Central memory CD4-positive, alpha-beta T cell (primary cell): ENCODE measurements around the gene PRSS33.

ENCODE experiments used
- DNase-seq: peaks from one replicate; pipeline ENCODE4 v3.0.0; 2022

The PRSS33 gene

DNA sequence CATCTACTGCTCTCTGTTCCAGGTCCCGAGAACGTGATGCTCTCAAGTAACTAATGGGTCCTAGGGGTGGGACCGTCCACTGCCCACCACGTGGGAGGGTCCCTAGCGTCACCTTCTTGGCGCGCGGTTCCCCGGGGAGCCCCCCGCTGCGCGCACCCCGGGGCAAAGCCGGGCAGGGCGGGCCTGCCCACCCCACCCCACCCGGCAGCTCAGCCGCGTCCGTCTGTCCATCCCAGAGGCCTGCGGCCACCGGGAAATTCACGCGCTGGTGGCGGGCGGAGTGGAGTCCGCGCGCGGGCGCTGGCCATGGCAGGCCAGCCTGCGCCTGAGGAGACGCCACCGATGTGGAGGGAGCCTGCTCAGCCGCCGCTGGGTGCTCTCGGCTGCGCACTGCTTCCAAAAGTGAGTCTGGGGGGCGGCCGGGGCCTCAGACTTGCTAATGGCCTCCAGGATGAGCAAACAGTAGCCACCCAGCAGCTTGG is 11.4 kb upstream of the PRSS33 start:
- DNase-seq: no peak

GRCh38 chr16:2795395-2796143 is 8.2 kb upstream of the PRSS33 start:
- no peak for DNase-seq

DNA sequence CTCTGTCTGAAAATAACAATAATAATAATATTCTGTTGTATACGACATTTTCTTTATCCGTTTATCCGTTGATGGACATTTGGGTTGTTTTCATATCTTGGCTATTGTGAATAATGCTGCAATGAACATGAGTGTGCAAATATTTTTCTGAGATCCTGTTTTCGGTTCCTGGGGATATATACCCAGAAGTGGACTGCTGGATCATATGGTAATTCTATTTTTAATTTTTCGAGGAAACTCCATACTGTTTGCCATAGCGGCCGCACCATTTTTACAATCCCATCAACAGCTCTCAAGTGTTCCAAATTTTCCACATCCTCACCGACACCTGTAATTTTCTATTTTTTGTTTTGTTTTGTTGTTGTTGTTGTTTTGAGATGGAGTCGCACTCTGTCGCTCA is 5.6 kb upstream of the PRSS33 start:
- no peak for DNase-seq

GRCh38 chr16:2791174-2791573 is 3.8 kb upstream of the PRSS33 start:
- no peak for DNase-seq

- DNase-seq: no peak
These were observed 3.3 kb upstream of the PRSS33 start for GRCh38 chr16:2790631-2791030.

DNA sequence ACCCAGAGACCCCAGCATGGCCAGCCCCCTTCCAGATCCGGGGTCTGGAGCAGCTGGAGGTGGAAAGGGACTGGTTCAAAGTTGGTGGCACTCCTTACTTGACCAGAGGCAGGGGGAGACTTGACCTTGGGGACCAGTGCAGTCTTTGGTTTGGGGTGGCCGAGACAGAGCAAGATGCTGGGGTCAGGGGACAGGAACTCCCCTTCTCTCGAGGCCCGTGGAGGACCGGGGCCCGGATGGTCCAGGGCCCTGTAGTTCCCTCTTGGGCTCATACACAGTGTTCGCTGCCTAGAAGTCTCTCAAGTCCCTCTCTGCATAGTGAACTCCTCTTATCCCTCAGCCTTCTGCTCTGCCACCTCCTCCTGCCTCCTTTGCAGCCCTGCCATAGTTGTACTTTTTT is 601 bp upstream of the PRSS33 start:
- DNase-seq: no peak

GRCh38 chr16:2786826-2787151 is 571 bp downstream of the PRSS33 start:
- no peak for DNase-seq

GRCh38 chr16:2786061-2786825 is 1.1 kb downstream of the PRSS33 start:
- DNase-seq: no peak

- no peak for DNase-seq
These were observed 2.0 kb downstream of the PRSS33 start for GRCh38 chr16:2785101-2785991.

DNA sequence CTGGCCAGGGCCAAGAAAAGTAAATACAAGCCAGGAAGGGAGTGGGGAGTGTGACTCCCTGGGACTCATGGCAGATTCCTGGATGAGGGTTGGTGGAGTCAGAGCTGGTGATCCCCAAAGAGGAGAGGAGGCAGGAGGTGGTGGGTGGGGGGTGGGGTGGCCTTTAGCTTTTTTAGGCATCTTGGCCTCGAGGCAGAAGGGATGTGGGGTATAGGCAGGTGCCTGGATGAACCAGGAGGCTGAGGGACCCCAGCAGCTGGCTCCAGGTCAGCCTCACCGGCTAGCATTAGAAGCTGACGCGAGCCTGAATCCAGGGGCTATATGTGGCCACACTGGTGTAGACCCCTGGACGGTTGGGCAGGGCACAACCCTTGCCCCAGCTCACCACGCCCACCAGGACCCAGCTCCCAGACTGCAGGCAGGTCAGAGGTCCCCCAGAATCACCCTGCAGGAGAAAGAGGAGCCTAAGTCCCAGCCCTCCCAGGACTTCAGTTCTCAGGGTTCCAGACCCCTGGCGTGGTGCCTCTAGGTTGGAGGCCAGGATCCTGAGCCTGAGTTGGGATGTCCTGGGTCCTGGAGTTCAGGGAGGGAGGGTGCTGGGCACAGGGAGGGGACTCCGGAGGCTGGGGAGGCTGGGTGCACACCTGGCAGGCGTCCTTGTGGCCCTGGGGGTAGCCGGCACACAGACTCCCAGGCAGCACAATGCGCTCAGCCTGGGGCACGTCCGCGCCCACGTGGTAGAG is 2.8 kb downstream of the PRSS33 start:
- no peak for DNase-seq

DNA sequence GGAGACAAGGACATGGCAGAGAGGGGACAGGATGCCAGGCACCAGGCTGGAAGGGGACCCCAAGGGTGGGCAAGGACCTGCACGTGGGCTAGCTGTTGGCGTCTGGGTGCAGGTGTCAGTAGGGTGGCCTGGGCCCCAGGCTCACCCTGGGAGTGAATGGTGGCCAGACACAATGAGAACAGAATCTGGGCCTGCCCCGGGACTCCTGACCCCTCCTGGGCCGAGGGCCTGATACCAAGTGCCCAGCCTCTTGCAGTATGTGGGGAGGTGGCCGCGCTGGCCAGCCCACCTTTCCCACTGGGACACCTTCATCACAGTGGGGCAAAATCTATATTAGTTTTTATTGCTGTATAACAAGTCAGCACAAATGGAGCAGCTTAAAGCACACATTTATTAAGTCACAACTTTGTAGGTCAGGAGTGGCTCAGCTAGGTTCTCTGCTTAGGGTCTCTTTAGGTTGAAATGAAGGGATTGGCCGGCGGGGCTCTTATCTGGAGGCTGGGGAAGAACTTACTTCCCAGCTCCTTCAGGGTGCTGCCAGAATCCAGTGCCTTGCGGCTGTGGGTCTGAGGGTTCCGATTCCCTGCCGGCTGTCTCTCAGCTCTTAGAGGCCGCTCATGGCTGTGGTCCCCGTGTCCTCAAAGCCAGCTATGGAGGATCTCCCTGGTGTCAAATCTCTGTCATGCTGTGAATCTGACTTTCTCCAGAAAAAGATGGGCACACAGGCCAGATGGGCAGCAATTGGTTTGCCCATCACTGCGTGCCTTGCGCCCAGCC is 3.6 kb downstream of the PRSS33 start:
- no peak for DNase-seq

- no peak for DNase-seq
These were observed 4.6 kb downstream of the PRSS33 start for GRCh38 chr16:2782583-2783351.

DNA sequence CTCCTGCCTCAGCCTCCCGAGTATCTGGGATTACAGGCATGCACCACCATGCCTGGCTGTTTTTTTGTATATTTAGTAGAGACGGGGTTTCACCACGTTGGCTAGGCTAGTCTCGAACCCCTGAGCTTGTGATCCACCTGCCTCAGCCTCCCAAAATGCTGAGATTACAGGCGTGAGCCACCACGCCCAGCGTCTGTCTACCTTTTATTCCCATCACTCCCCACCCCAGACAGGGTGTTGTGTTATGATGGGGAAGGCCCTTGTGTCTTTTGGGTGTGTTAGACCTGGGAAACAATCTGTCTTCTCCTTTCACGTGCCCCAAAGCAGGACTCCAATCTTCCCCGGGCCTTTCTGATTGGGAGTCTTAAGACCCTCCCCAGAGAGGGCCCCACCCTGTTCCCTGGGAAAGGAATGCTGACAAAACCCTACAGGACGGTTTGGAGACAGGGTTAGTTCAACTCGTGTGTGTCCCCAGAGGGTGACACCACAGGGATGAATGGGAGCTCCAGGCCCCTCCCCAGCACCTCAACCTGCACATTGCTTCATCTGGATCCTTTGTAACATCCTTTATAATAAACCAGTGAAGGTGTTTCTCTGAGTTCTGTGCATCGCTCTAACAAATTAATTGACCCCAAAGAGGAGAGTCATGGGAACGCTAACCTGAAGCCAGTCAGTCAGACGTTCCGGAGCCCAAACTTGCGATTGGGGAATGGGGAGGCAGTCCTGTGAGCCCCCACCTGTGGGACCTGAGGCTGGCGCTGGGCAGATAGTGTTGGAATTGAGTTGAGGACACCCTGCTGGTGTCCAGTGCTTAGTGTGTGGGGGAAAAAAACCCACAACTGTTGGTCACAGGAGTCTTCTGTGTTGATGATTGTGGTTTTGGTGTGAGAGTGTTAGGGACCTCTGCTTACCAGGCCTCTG is 7.1 kb downstream of the PRSS33 start:
- DNase-seq: no peak

GRCh38 chr16:2779151-2779920 is 8.0 kb downstream of the PRSS33 start:
- no peak for DNase-seq

- no peak for DNase-seq
These were observed 8.8 kb downstream of the PRSS33 start for GRCh38 chr16:2778630-2778958.

- DNase-seq: peak; percentile 46
These were observed 9.3 kb downstream of the PRSS33 start for GRCh38 chr16:2777903-2778629.

- DNase-seq: peak; percentile 86
These were observed 10.0 kb downstream of the PRSS33 start, which contains the start of gene ELOB for GRCh38 chr16:2777231-2777902. Gene ELOB, minus strand, starts transcription at chr16:2777280. Its CDS starts 41 bp downstream, at chr16:2777239.
